Esophagus muscularis mucosa (tissue), 4 donors: ENCODE data around the gene HOMER3.

Experiments used
- EP300 ChIP-seq: sonication (generic); formaldehyde crosslinking; IDR thresholded peaks from one replicate; pipeline ENCODE4 v1.6.1; 2017; ENCODE audit warnings: antibody characterized with exemption
- POLR2A ChIP-seq: fragments of 450-650 bp; IDR thresholded peaks from one replicate; pipeline ENCODE4 v1.6.1; 2017; ENCODE audit warnings: antibody characterized with exemption, moderate library complexity, mild to moderate bottlenecking, low read depth
- POLR2AphosphoS5 ChIP-seq, 2 donors: sonication (generic); formaldehyde crosslinking; IDR thresholded peaks; one replicate each; pipeline ENCODE4 v1.6.1; 2017; ENCODE audit warnings: antibody characterized with exemption in 2 of 2
- TF ChIP-seq, protein P1 (sequence below), 3 experiments: fragments of 200-600 bp in 2 of 3; fragments of 450-650 bp in 1 of 3; sonication (generic) in 2 of 3; IDR thresholded peaks; one replicate each; pipeline ENCODE4 v1.5.1; 2017 to 2019; ENCODE audit warnings: antibody characterized with exemption in 3 of 3, mild to moderate bottlenecking in 2 of 3, moderate library complexity in 1 of 3

DNA sequence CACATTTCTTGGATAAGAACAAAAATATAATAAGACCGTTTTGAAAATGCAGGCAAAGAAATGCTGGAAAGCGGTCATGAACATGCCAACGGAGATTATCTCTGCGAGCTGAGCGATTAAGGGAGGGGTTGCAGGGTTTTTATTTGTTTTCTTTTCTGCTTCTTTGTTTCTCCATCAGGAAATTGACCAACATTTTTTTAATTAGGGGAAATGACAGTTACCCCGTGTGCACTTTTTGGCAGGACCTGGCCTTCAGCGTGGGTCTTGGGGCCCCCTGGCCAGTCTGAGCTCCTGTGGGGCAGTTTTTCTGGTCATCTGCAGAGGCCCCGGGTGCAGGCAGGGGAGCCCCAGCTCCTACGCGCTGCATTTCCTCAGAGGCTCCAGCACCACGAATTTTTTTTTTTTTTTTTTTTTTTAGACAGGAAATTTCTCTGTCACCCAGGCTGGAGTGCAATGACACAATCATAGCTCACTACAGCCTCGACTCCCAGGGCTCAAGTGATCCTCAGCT, 31.3 kb upstream of the HOMER3 start:
- TF ChIP-seq, protein P1, sequence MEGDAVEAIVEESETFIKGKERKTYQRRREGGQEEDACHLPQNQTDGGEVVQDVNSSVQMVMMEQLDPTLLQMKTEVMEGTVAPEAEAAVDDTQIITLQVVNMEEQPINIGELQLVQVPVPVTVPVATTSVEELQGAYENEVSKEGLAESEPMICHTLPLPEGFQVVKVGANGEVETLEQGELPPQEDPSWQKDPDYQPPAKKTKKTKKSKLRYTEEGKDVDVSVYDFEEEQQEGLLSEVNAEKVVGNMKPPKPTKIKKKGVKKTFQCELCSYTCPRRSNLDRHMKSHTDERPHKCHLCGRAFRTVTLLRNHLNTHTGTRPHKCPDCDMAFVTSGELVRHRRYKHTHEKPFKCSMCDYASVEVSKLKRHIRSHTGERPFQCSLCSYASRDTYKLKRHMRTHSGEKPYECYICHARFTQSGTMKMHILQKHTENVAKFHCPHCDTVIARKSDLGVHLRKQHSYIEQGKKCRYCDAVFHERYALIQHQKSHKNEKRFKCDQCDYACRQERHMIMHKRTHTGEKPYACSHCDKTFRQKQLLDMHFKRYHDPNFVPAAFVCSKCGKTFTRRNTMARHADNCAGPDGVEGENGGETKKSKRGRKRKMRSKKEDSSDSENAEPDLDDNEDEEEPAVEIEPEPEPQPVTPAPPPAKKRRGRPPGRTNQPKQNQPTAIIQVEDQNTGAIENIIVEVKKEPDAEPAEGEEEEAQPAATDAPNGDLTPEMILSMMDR (IDR thresholded peaks at IDR 0.05) = no peak
- TF ChIP-seq POLR2AphosphoS5 (IDR thresholded peaks at IDR 0.05) (no peak), EP300 (no peak), POLR2A (no peak)
